ENCODE measurements around the gene ALMS1. TPM values are rescaled to one million over a fixed set of nuclear protein-coding genes. Genes with fewer than 3 reads are reported as not detected.
A peak's percentile ranks its signal among the peaks of the same experiment; 100 is the strongest.
"Not testable (repeated sequence)": the region's sequence is repeated elsewhere in the genome, so short reads cannot be mapped to it uniquely, and the experiment has no call there.

The ALMS1 gene
- total and polyA plus RNA-seq, 2 experiments from 2014 or later = 6.8 to 30.1 TPM

- Histone ChIP-seq H3K9me3 (ENCODE audit: low read depth) (no peaks in the 10 kb centered on the region), H3K27ac (no peak overlapping the region), H3K4me1 (ENCODE audit: low read depth) (no peaks in the 10 kb centered on the region), H3K27me3 (peaks cover 26% of the 10 kb centered on the region), H3K4me3 (no peak overlapping the region), H3K36me3 (no peaks in the 10 kb centered on the region)
- no peak for DNase-seq (ENCODE audit: low read depth in 1 of 2, low spot score in 1 of 2)
- TF ChIP-seq, protein P1, sequence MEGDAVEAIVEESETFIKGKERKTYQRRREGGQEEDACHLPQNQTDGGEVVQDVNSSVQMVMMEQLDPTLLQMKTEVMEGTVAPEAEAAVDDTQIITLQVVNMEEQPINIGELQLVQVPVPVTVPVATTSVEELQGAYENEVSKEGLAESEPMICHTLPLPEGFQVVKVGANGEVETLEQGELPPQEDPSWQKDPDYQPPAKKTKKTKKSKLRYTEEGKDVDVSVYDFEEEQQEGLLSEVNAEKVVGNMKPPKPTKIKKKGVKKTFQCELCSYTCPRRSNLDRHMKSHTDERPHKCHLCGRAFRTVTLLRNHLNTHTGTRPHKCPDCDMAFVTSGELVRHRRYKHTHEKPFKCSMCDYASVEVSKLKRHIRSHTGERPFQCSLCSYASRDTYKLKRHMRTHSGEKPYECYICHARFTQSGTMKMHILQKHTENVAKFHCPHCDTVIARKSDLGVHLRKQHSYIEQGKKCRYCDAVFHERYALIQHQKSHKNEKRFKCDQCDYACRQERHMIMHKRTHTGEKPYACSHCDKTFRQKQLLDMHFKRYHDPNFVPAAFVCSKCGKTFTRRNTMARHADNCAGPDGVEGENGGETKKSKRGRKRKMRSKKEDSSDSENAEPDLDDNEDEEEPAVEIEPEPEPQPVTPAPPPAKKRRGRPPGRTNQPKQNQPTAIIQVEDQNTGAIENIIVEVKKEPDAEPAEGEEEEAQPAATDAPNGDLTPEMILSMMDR (IDR thresholded peaks at IDR 0.05; ENCODE audit: low read depth, low read length) = no peak
Measured at GRCh38 chr2:73343992-73344391, 41.6 kb upstream of the ALMS1 start.

GRCh38 chr2:73344747-73345146 is 40.9 kb upstream of the ALMS1 start:
- H3K27me3 ChIP-seq = peaks cover 31% of the 10 kb centered on the region
- not testable (repeated sequence) for DNase-seq (ENCODE audit: low read depth in 1 of 2, low spot score in 1 of 2); H3K4me1 ChIP-seq (ENCODE audit: low read depth); H3K36me3 ChIP-seq; H3K27ac ChIP-seq; H3K4me3 ChIP-seq; H3K9me3 ChIP-seq (ENCODE audit: low read depth)

DNA sequence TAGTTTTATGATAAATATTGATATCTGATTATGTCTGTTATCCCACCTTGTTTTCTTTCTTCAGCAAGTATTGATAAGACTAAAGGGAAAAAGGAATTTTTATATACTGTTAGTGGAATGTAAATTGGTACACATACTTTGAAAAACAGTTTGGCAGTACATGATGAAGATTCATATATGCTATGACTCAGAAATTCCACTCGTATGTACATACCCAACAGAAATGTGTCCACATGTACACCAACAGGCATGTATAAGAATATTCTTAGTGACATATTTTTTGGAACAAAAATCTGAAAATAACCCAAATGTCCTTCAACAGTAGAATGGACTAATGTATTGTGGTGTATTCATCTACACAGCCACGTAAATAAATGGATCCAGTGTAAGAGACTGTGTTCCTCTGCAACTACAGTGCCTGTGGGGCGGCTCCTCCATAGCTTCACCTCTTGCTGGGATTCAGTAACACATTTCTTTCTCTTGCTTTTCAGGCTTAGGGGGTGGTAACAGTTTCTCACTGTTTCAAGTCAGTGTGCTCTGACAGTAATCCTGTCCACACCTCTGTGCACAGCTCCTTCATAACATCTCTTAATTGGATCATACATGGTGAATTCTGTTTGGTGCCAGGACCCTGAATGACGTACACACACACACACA is 35.5 kb upstream of the ALMS1 start:
- no peaks in the 10 kb centered on the region for H3K36me3 ChIP-seq
- no peaks in the 10 kb centered on the region for H3K9me3 ChIP-seq (ENCODE audit: low read depth)
- H3K27me3 ChIP-seq = peaks cover 18% of the 10 kb centered on the region
- H3K27ac ChIP-seq = no peak overlapping the region
- TF ChIP-seq, protein P1 (IDR thresholded peaks at IDR 0.05; ENCODE audit: low read depth, low read length) = no peak
- no peak overlapping the region for H3K4me3 ChIP-seq
- no peaks in the 10 kb centered on the region for H3K4me1 ChIP-seq (ENCODE audit: low read depth)
- no peak for DNase-seq (ENCODE audit: low read depth in 1 of 2, low spot score in 1 of 2)

DNA sequence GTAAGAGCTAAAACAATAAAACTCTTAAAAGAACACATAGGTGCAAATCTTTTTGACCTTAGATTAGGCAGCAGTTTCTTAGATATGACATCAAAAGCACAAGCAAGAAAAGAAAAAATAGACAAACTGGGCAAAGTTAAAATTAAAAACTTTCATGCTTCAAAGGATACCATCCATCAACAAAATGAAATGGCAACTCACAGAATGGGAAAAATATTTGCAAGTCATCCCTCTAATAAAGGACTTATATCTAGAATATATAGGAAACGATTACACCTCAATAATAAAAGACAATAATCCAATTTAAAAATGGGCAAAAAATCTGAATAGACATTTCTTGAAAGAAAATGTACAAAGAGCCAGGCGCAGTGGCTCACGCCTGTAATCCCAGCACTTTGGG is 29.5 kb upstream of the ALMS1 start:
- TF ChIP-seq, protein P1 (IDR thresholded peaks at IDR 0.05; ENCODE audit: low read depth, low read length) = no peak
- H3K27me3 ChIP-seq = peaks cover 2% of the 10 kb centered on the region
- no peak for DNase-seq (ENCODE audit: low read depth in 1 of 2, low spot score in 1 of 2)
- H3K4me1 ChIP-seq (ENCODE audit: low read depth) = no peaks in the 10 kb centered on the region
- no peak overlapping the region for H3K27ac ChIP-seq
- no peaks in the 10 kb centered on the region for H3K36me3 ChIP-seq
- H3K4me3 ChIP-seq = no peak overlapping the region
- no peaks in the 10 kb centered on the region for H3K9me3 ChIP-seq (ENCODE audit: low read depth)

- peak in 1 of 2 donors; percentile 23 for DNase-seq (ENCODE audit: low read depth in 1 of 2, low spot score in 1 of 2)
- Histone ChIP-seq H3K36me3 (no peaks in the 10 kb centered on the region), H3K27ac (no peak overlapping the region), H3K4me3 (no peak overlapping the region), H3K27me3 (peaks cover 10% of the 10 kb centered on the region), H3K4me1 (ENCODE audit: low read depth) (no peaks in the 10 kb centered on the region), H3K9me3 (ENCODE audit: low read depth) (no peaks in the 10 kb centered on the region)
- TF ChIP-seq, protein P1 (IDR thresholded peaks at IDR 0.05; ENCODE audit: low read depth, low read length) = peak; percentile 59
Measured at GRCh38 chr2:73359915-73360697, 25.5 kb upstream of the ALMS1 start.

- TF ChIP-seq, protein P1 (IDR thresholded peaks at IDR 0.05; ENCODE audit: low read depth, low read length) = no peak
- H3K27me3 ChIP-seq = peaks cover 27% of the 10 kb centered on the region
- H3K36me3 ChIP-seq = no peaks in the 10 kb centered on the region
- H3K4me3 ChIP-seq = no peak overlapping the region
- DNase-seq (ENCODE audit: low read depth in 1 of 2, low spot score in 1 of 2) = no peak
- no peak overlapping the region for H3K27ac ChIP-seq
- H3K9me3 ChIP-seq (ENCODE audit: low read depth) = no peaks in the 10 kb centered on the region
- H3K4me1 ChIP-seq (ENCODE audit: low read depth) = no peaks in the 10 kb centered on the region
Measured at GRCh38 chr2:73366060-73366459, 19.6 kb upstream of the ALMS1 start.

Measured in cardiac muscle cell (in vitro differentiated cells and primary cell).